Sigmoid colon (tissue), 7 donors: ENCODE measurements around the gene CCDC57. TPM values are rescaled to one million over a fixed set of nuclear protein-coding genes. Genes with fewer than 3 reads are reported as not detected.
A peak's percentile ranks its signal among the peaks of the same experiment; 100 is the strongest.

ENCODE experiments used
- DNase-seq: peaks from one replicate; pipeline ENCODE4 v3.0.0-alpha.2; 2019
- H3K27ac ChIP-seq, 4 donors: fragments of 200-600 bp; sonication (generic); one replicate each; pipeline ENCODE4 v1.5.1; 2016 to 2019; ENCODE audit warnings: mild to moderate bottlenecking in 1 of 4
- H3K27me3 ChIP-seq, 3 donors: fragments of 200-600 bp; sonication (generic); one replicate each; pipeline ENCODE4 v1.5.1; 2019; ENCODE audit warnings: mild to moderate bottlenecking in 1 of 3
- H3K36me3 ChIP-seq, 4 donors: fragments of 200-600 bp; sonication (generic); one replicate each; pipeline ENCODE4 v1.5.1; 2016 to 2019
- H3K4me1 ChIP-seq, 4 donors: fragments of 200-600 bp; sonication (generic); one replicate each; pipeline ENCODE4 v1.5.1; 2017 to 2019
- H3K4me3 ChIP-seq, 4 donors: fragments of 200-600 bp; sonication (generic); one replicate each; pipeline ENCODE4 v1.5.1; 2017 to 2019; ENCODE audit warnings: mild to moderate bottlenecking in 2 of 4, moderate library complexity in 1 of 4
- H3K9me3 ChIP-seq, 4 donors: fragments of 200-600 bp in 3 of 4; sonication (generic) in 3 of 4; one replicate each; pipeline versions ENCODE4 v1.5.1 to v1.6.1; 2013 to 2019
- EP300 ChIP-seq, 4 donors: sonication (generic); formaldehyde crosslinking; IDR thresholded peaks; one replicate each; pipeline ENCODE4 v1.6.1; 2017; ENCODE audit warnings: antibody characterized with exemption in 4 of 4
- POLR2A ChIP-seq, 2 donors: fragments of 450-650 bp; IDR thresholded peaks; one replicate each; pipeline ENCODE4 v1.6.1; 2016; ENCODE audit warnings: antibody characterized with exemption in 2 of 2, mild to moderate bottlenecking in 2 of 2, moderate library complexity in 2 of 2
- POLR2AphosphoS5 ChIP-seq, 4 donors: sonication (generic); formaldehyde crosslinking; IDR thresholded peaks; one replicate each; pipeline ENCODE4 v1.6.1; 2017; ENCODE audit warnings: antibody characterized with exemption in 4 of 4
- WGBS, 2 donors: extraction: QIAGEN DNeasy Blood & Tissue Kit; methylation state at CpG; one replicate each; pipeline ENCODE4 v1.1.7; 2013; 5-methylcytosine and 5-hydroxymethylcytosine counted together
- intact Hi-C: fragments of 100-400 bp; cut with DNase I; formaldehyde crosslinking; loops from one replicate; pipeline ENCODE4 v1.15.1; 2023
- polyA plus RNA-seq, 3 donors: library from polyadenylated mRNA; stranded (reverse); fragments of 200-250 nt; gene quantifications; one replicate each; pipeline ENCODE4 v1.2.3, GENCODE V29; 2013
- total RNA-seq, 4 donors: library from RNA; depleted of rRNA; stranded (reverse); fragments of >200 nt; gene quantifications; one replicate each; pipeline ENCODE4 v1.1.0, GENCODE V29; 2016
- TF ChIP-seq, protein P1 (sequence below), 4 experiments: fragments of 450-650 bp in 3 of 4; fragments of 200-600 bp in 1 of 4; IDR thresholded peaks; one replicate each; pipeline ENCODE4 v1.5.1; 2016 to 2019; ENCODE audit warnings: antibody characterized with exemption in 4 of 4, mild to moderate bottlenecking in 3 of 4, moderate library complexity in 2 of 4
- donor health status: healthy with polysubstance abuse.
- donor health status: Bipolar disorder and iron deficiency.
- donor health status: healthy.

Gene CCDC57
- total and polyA plus RNA-seq, 7 donors = 13.3 to 47.8 (median 24.4) TPM

DNA sequence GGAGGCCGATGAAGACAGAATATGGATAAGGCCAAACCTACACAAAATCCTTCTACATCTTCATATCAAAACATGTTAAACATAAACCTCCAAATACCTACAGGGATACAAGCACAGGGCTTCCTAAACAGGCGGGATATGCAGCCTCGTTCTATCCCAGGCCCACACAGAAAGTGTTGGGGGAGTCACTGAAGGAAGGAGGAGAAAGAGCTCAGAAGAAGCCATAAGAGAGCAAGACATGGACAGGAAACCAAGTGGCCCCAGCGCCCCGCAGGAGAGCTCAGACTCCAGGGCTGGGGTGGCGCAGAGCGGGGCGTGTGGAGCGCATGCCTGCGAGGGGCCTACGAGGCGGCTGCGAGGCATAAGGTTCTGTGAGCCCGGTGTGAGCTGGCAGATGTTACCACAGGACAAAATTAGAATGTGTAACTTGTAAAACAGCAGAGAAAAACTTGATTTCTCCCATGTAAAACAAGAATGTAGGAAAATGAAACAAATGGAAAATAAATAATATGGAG lies 103.6 kb downstream of the CCDC57 start:
- 93 to 95% methylated on average over 14 of the region's 14 CpGs for WGBS, 2 donors
- TF ChIP-seq POLR2AphosphoS5 (IDR thresholded peaks at IDR 0.05) (no peak), POLR2A (IDR thresholded peaks at IDR 0.05) (no peak), EP300 (IDR thresholded peaks at IDR 0.05) (no peak)
- TF ChIP-seq, protein P1, sequence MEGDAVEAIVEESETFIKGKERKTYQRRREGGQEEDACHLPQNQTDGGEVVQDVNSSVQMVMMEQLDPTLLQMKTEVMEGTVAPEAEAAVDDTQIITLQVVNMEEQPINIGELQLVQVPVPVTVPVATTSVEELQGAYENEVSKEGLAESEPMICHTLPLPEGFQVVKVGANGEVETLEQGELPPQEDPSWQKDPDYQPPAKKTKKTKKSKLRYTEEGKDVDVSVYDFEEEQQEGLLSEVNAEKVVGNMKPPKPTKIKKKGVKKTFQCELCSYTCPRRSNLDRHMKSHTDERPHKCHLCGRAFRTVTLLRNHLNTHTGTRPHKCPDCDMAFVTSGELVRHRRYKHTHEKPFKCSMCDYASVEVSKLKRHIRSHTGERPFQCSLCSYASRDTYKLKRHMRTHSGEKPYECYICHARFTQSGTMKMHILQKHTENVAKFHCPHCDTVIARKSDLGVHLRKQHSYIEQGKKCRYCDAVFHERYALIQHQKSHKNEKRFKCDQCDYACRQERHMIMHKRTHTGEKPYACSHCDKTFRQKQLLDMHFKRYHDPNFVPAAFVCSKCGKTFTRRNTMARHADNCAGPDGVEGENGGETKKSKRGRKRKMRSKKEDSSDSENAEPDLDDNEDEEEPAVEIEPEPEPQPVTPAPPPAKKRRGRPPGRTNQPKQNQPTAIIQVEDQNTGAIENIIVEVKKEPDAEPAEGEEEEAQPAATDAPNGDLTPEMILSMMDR (IDR thresholded peaks at IDR 0.05) = peak in 1 of 4 experiments; percentile 6
- DNase-seq = no peak
- no peak overlapping the region for H3K4me3 ChIP-seq
- no peaks in the 10 kb centered on the region for H3K27me3 ChIP-seq
- H3K4me1 ChIP-seq = peaks cover 0 to 22% (median 19%) of the 10 kb centered on the region in 4 donors
- intact Hi-C loops = no loop called here
- H3K9me3 ChIP-seq = no peaks in the 10 kb centered on the region
- H3K36me3 ChIP-seq = peaks cover 0 to 24% (median 0%) of the 10 kb centered on the region in 4 donors
- H3K27ac ChIP-seq = peak overlapping the region in 1 of 4 donors; percentile 31

DNA sequence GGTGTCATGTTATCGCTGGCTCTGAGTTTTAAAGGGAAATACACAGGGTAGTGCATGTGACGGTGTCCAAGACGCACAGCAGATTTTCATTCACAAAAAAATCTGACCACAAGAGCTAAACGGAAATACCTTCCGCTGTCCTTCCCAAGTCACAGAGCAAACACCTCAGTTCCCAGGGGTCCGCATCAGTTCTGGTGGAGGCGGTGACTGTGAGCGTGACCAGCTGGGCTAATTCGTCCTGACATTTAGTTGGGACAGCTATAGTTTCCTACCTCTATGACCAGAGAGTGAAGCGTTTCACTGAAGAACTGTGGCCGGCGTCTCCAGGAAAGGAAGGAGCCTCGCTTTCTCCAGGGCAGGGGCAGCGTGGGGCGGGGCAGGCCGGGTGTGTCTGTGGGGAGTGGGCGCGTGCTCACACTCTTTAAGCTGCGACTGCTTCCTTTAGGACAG lies 104.1 kb downstream of the CCDC57 start:
- Histone ChIP-seq H3K36me3 (peaks cover 0 to 19% (median 0%) of the 10 kb centered on the region in 4 donors), H3K27ac (peak overlapping the region in 1 of 4 donors; percentile 31), H3K4me3 (no peak overlapping the region), H3K4me1 (peaks cover 0 to 27% (median 24%) of the 10 kb centered on the region in 4 donors), H3K27me3 (no peaks in the 10 kb centered on the region), H3K9me3 (no peaks in the 10 kb centered on the region)
- intact Hi-C loops = no loop called here
- DNase-seq = no peak
- 87% methylated on average over 19 of the region's 19 CpGs for WGBS, 2 donors
- no peak for TF ChIP-seq POLR2AphosphoS5 (IDR thresholded peaks at IDR 0.05)
- no peak for TF ChIP-seq POLR2A (IDR thresholded peaks at IDR 0.05)

DNA sequence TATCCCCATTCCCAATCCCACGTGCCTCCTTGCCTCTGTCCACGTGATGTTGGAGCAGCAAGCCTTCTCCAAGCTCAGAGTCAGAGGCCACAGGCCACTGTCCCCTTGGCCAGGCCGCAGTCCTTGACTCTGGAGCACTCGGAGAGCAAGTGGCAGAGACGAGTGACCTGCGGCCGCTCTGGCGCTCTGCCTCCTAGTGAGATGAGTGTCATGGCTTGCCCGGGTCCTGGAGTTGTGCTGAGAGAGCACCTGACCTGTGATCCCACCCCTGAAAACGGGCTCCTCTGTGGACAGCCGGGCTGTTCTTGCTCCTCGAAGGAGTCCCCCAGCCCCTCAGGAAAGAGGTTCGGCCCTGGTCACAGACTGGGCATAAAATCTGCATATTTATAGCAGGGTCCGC lies 104.6 kb downstream of the CCDC57 start:
- H3K4me1 ChIP-seq = peaks cover 0 to 31% (median 28%) of the 10 kb centered on the region in 4 donors
- DNase-seq = peak; percentile 57
- H3K36me3 ChIP-seq = peaks cover 0 to 14% (median 0%) of the 10 kb centered on the region in 4 donors
- intact Hi-C loops = no loop called here
- H3K4me3 ChIP-seq = no peak overlapping the region
- WGBS, 2 donors = 93 to 94% methylated on average over 14 of the region's 14 CpGs
- no peaks in the 10 kb centered on the region for H3K27me3 ChIP-seq
- peak overlapping the region in 1 of 4 donors; percentile 24 for H3K27ac ChIP-seq
- TF ChIP-seq POLR2A (IDR thresholded peaks at IDR 0.05) (no peak), EP300 (IDR thresholded peaks at IDR 0.05) (no peak), POLR2AphosphoS5 (IDR thresholded peaks at IDR 0.05) (no peak)
- TF ChIP-seq, protein P1 (IDR thresholded peaks at IDR 0.05) = no peak
- H3K9me3 ChIP-seq = no peaks in the 10 kb centered on the region

DNA sequence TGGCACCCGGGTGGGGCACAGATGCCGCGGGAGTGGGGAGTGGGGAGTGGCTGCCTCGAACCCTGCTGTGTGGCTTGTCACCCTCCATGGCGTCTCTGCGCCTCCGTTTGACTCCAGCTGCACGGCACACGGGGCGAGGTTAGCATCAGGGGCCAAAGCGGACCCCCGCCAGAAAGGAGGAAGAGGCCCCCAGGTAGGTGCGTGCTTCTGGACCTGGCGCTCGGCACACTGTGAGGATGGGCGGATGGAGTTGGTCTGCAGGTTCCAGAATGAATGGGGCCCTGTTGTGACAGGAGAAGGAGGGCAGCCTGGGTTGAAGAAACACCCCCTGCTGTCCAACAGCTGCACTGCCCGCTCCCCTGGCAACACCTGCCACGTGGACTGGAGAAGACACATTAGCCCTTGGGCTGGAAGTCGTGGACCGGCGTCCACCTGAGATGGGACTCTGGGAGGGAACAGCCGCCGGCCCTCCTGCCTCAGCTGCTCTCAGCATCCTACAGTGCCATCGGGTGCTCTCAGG lies 105.2 kb downstream of the CCDC57 start:
- no peaks in the 10 kb centered on the region for H3K9me3 ChIP-seq
- H3K27me3 ChIP-seq = no peaks in the 10 kb centered on the region
- DNase-seq = peak; percentile 67
- WGBS, 2 donors = 85 to 87% methylated on average over 24 of the region's 24 CpGs
- intact Hi-C loops = no loop called here
- H3K4me1 ChIP-seq = peaks cover 0 to 31% (median 29%) of the 10 kb centered on the region in 4 donors
- no peak overlapping the region for H3K4me3 ChIP-seq
- H3K36me3 ChIP-seq = peaks cover 0 to 8% (median 0%) of the 10 kb centered on the region in 4 donors
- peak overlapping the region in 2 of 4 donors; percentile 24 to 54 for H3K27ac ChIP-seq
- no peak for TF ChIP-seq POLR2A (IDR thresholded peaks at IDR 0.05)
- TF ChIP-seq, protein P1 (IDR thresholded peaks at IDR 0.05) = no peak
- TF ChIP-seq EP300 (IDR thresholded peaks at IDR 0.05) = no peak
- no peak for TF ChIP-seq POLR2AphosphoS5 (IDR thresholded peaks at IDR 0.05)

DNA sequence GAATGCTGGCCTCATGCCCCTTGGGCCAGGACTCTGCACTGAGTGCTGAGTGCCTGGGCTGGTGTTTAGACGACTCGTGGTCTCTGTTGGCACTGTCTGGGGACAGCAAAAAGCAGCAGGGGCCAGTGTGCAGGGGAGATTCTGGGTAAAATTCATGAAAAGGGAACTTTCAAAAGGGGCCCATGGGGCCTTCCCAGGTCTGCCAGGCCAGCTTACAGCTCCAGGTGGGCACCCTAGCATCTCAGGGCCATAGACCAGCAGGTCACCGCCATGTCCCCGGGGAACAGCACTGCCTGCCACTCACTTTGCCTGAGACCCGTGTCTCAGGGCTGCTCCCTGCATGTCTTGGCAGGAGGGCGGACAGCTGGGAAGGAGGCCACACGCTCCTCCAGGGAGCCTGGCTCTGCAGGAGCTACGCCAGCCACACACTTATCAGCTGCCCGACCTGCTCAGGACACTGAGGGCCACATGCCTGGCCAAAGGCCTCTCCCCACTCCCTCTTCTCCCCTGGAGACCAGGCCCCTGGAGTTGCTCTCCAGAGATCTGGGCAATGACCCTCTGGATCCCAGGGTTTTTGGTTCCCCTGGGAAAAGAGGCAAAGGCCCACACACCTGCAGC lies 105.8 kb downstream of the CCDC57 start:
- Histone ChIP-seq H3K4me3 (peak overlapping the region in 1 of 4 donors; percentile 2), H3K36me3 (peaks cover 0 to 1% (median 0%) of the 10 kb centered on the region in 4 donors), H3K9me3 (no peaks in the 10 kb centered on the region), H3K27me3 (no peaks in the 10 kb centered on the region), H3K4me1 (peaks cover 0 to 31% (median 29%) of the 10 kb centered on the region in 4 donors), H3K27ac (peak overlapping the region; percentile 1 to 54 (median 34))
- intact Hi-C loops = no loop called here
- DNase-seq = peak; percentile 61
- WGBS, 2 donors = 42 to 52% methylated on average over 9 of the region's 9 CpGs
- TF ChIP-seq, protein P1 (IDR thresholded peaks at IDR 0.05) = no peak
- TF ChIP-seq EP300 (IDR thresholded peaks at IDR 0.05) (no peak), POLR2A (IDR thresholded peaks at IDR 0.05) (no peak)
